IPS-20b (cell line): ENCODE data around the gene COL17A1.

Experiments
- H3K27ac ChIP-seq: one replicate; pipeline ENCODE4 v1.5.1; 2013; ENCODE audit warnings: low read length
- H3K27me3 ChIP-seq: 2 replicates; pipeline ENCODE4 v1.6.1; 2013; ENCODE audit warnings: mild to moderate bottlenecking, low read length, inconsistent platforms; ENCODE audit not compliant: insufficient read depth
- H3K36me3 ChIP-seq: 2 replicates; pipeline ENCODE4 v1.6.1; 2013; ENCODE audit warnings: low read depth, mild to moderate bottlenecking, inconsistent platforms, low read length, moderate library complexity; ENCODE audit not compliant: insufficient read depth
- H3K4me1 ChIP-seq: 2 replicates; pipeline ENCODE4 v1.6.1; 2013; ENCODE audit warnings: mild to moderate bottlenecking, control low read depth, inconsistent platforms, low read length, moderate library complexity; ENCODE audit not compliant: insufficient read depth
- H3K4me3 ChIP-seq: 2 replicates; pipeline ENCODE4 v1.5.1; 2013; ENCODE audit warnings: mild to moderate bottlenecking, low read length, inconsistent platforms
- H3K9ac ChIP-seq: 2 replicates; pipeline ENCODE4 v1.6.1; 2013; ENCODE audit warnings: low read depth, mild to moderate bottlenecking, inconsistent platforms, low read length, moderate library complexity
- H3K9me3 ChIP-seq: 2 replicates; pipeline ENCODE4 v1.6.1; 2013; ENCODE audit warnings: mild to moderate bottlenecking, low read depth, low read length, inconsistent platforms; ENCODE audit not compliant: insufficient read depth

Gene COL17A1

DNA sequence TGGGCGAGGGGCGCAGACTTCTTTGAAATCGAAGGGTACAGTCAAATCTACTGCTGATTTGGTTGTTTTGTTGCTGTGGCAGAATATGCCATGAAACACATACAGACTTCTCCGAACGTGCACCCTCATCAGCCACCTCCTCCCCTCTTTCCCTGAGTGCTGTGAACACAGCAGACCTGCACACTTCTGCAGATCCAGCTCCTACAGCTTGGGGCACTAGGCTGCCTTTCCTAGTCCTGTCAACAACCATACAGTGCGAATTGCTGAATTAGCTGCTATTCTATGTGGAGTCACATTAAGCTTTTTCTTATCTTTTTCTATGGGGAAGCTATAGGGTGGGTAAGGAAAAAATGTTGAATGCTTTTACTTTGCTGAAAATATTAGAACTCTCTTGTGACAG lies 57.5 kb downstream of the COL17A1 start:
- peaks cover 30% of the 10 kb centered on the region for H3K36me3 ChIP-seq
- H3K9me3 ChIP-seq = no peaks in the 10 kb centered on the region
- H3K27ac ChIP-seq = no peak overlapping the region
- peaks cover 5% of the 10 kb centered on the region; the same call in 1 of the 2 replicates for H3K4me1 ChIP-seq
- H3K9ac ChIP-seq = no peak overlapping the region
- H3K27me3 ChIP-seq = no peaks in the 10 kb centered on the region
- H3K4me3 ChIP-seq = no peak overlapping the region

DNA sequence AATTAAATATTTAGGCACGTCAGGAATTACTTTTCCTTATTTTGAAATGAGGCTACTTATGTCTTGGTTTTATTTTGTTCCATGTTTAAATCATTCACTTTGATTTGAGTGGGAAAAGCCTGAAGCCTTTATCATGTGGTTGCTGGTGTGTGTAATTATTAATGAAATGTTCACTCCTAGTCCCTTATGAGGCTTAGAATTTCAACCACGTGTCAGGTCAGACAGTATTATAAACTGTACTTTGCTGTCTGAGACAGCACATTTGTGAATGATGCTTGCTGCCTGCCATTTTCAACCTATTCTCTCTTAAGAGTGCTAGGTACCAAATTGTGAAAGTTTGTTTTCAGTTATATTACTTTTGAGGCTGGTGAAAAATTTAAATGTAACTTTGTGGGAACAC lies 58.9 kb downstream of the COL17A1 start:
- H3K9me3 ChIP-seq = no peaks in the 10 kb centered on the region
- no peak overlapping the region for H3K27ac ChIP-seq
- no peak overlapping the region for H3K9ac ChIP-seq
- H3K27me3 ChIP-seq = no peaks in the 10 kb centered on the region
- peaks cover 38% of the 10 kb centered on the region for H3K36me3 ChIP-seq
- no peak overlapping the region for H3K4me3 ChIP-seq
- H3K4me1 ChIP-seq = peaks cover under 1% of the 10 kb centered on the region; the same call in 1 of the 2 replicates

DNA sequence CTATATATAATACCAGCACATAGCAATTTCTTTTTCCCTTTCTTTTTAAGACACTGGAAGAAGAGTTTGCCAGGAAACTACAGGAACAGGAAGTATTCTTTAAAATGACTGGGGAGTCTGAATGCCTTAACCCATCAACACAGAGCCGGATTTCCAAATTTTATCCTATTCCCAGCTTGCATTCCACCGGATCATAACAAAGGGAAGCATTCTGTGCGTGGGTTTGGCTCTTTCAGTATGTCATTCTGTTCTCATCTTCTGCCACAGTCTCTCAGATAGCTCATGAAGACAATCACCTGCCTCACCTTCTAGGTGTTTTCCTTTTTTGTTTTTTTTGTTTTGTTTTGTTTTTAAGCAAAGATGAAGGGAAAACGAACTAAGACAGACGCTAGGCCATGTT lies 60.2 kb downstream of the COL17A1 start:
- no peaks in the 10 kb centered on the region for H3K9me3 ChIP-seq
- peaks cover 50% of the 10 kb centered on the region for H3K36me3 ChIP-seq
- H3K27me3 ChIP-seq = no peaks in the 10 kb centered on the region
- H3K27ac ChIP-seq = no peak overlapping the region
- H3K4me3 ChIP-seq = no peak overlapping the region
- H3K4me1 ChIP-seq = no peaks in the 10 kb centered on the region
- no peak overlapping the region for H3K9ac ChIP-seq

DNA sequence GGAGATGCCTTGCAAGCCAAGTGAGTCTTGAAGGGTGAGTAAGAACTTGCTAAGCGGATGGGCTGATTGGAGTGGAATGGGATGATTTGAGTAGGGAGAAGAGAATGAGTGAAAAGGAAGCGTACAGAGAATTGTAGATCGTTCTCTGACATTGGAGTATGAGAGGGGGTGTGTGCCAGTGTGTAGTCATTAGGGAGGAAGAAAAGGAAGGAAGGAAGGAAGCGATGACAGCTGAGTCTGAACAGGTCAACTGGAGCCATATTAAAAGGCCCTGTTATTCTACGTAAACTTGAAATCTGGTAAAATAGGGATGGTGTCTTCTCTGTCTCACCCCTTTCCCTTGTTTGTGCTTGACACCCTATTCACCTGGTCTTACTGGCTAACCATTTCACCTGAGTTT lies 63.7 kb downstream of the COL17A1 start:
- no peak overlapping the region for H3K4me3 ChIP-seq
- H3K4me1 ChIP-seq = no peaks in the 10 kb centered on the region
- no peaks in the 10 kb centered on the region for H3K9me3 ChIP-seq
- H3K36me3 ChIP-seq = peaks cover 69% of the 10 kb centered on the region
- no peak overlapping the region for H3K9ac ChIP-seq
- no peak overlapping the region for H3K27ac ChIP-seq
- no peaks in the 10 kb centered on the region for H3K27me3 ChIP-seq

DNA sequence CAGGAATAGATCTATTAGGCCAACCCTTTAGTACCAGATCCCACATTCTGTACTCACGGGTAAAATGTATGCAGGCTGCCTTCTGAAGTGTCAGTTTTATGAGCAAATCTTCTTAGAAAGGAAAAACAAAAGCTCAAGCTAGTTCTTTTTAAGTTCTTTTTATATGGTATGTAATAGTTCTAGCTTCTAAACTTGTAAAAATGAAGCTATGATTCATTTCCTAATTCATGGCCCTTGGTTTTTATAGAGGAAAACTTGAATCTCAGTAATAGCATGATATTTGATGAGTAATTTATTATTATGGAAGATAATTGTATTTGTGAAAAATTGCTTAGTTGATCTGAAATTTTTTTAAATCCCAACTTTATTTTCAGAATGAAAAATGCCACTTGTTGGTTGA lies 64.4 kb downstream of the COL17A1 start:
- Histone ChIP-seq H3K4me3 (no peak overlapping the region), H3K9ac (no peak overlapping the region), H3K27me3 (no peaks in the 10 kb centered on the region), H3K27ac (no peak overlapping the region), H3K36me3 (peaks cover 69% of the 10 kb centered on the region), H3K9me3 (no peaks in the 10 kb centered on the region), H3K4me1 (peaks cover 5% of the 10 kb centered on the region; the same call in 1 of the 2 replicates)

DNA sequence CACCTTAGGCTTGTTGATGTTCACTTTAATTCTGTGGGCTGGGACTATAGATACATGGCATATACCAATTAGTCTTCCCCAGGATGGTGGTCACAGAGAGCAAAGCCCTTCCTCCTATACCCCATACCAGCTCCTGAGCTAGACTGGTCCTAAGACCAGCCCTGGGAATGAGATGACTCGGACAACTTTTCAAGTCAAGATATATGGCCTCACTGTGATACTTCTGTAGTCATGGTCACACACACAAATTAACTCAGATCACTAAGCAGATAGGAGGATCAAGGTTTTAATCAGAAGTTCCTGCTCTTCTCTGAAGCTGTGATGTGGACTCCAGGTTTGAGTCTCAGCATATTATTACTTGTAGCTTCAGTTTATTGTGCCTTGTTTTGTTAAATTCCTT lies 65.7 kb downstream of the COL17A1 start:
- Histone ChIP-seq H3K4me1 (peaks cover 5% of the 10 kb centered on the region; the same call in 1 of the 2 replicates), H3K36me3 (peaks cover 58% of the 10 kb centered on the region), H3K4me3 (no peak overlapping the region), H3K27ac (no peak overlapping the region), H3K27me3 (no peaks in the 10 kb centered on the region), H3K9me3 (no peaks in the 10 kb centered on the region), H3K9ac (no peak overlapping the region)

DNA sequence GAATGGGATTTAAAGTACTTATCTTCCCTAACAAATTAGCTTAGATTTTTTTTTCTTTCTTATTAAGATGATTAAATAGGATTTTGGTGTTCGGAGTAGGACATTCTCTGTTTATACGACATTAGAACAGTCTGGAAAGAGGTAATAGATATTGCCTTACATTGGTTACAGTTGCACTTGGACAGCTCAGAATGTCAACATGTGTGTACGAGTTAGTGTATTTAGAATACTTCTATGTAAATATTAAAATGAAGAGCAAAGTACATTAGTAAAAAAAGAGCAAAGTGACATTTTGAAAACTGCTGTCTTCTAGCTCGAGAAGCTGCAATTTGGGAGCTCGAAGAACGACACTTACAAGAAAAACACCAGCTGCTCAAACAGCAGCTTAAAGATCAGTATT lies 67.2 kb downstream of the COL17A1 start:
- Histone ChIP-seq H3K9ac (no peak overlapping the region), H3K4me3 (no peak overlapping the region), H3K27ac (no peak overlapping the region), H3K9me3 (no peaks in the 10 kb centered on the region), H3K4me1 (peaks cover 5% of the 10 kb centered on the region; the same call in 1 of the 2 replicates), H3K27me3 (no peaks in the 10 kb centered on the region), H3K36me3 (peaks cover 43% of the 10 kb centered on the region)

DNA sequence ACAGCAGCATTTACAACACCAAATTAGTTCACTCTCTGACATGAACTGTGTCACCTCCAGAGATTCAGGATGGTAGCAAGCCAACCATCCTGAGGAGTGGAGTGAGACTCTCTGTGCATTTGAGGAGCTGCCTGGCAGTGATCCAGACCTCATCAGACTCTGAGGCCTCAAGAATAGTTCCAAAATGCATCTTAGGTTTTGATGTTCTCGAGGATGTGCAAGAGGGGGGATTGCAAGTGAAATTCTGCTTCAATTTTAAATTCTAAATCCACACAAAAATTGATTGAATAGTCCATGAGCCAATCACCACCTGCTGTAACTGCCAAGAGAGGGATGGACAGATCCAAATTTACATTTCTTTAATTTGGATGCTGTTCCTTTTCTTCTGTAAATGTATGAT lies 69.0 kb downstream of the COL17A1 start:
- H3K4me1 ChIP-seq = peaks cover 5% of the 10 kb centered on the region; the same call in 1 of the 2 replicates
- H3K36me3 ChIP-seq = peaks cover 30% of the 10 kb centered on the region
- H3K9ac ChIP-seq = no peak overlapping the region
- no peaks in the 10 kb centered on the region for H3K9me3 ChIP-seq
- no peak overlapping the region for H3K27ac ChIP-seq
- no peaks in the 10 kb centered on the region for H3K27me3 ChIP-seq
- H3K4me3 ChIP-seq = no peak overlapping the region

DNA sequence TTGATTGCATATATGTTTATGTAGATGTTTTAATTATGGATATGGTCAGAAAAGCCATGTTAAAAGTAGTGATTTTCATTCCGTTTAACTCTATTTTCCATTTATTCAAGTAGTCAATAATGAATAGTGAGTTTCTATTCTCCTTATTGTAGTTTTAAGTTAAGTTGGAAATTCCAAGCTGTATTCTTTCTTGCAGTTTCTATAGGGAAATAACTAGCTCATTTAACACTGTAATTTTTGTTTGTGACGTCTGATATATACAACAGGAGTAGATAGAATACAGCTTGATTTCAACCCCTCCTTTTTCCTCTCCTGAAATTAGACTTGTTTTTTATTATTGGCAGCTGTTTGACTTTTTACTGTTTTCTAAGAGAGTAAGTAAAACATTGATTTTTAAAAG lies 71.5 kb downstream of the COL17A1 start:
- H3K9ac ChIP-seq = no peak overlapping the region
- H3K9me3 ChIP-seq = no peaks in the 10 kb centered on the region
- H3K4me3 ChIP-seq = no peak overlapping the region
- H3K27me3 ChIP-seq = no peaks in the 10 kb centered on the region
- H3K36me3 ChIP-seq = peaks cover 6% of the 10 kb centered on the region
- no peak overlapping the region for H3K27ac ChIP-seq
- peaks cover 8% of the 10 kb centered on the region; the same call in 1 of the 2 replicates for H3K4me1 ChIP-seq

DNA sequence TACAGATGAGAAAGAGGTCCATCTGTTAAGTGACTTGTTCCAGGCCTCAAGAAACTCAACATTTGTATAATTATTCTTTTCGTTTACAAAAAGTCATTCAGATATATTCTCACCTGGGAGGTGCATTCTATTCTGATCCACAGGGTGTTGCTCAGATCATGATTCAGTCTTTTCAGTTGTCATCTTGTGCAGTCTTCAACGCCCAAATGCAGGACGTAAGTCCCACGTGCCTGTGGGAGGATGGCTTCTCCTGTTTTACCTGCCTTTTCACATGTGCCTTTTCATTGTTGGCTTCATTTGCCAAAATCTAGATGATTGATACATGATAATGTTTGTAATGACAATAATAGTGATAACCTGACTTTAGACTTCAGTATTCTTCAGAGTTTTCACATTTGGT lies 72.2 kb downstream of the COL17A1 start:
- Histone ChIP-seq H3K36me3 (no peaks in the 10 kb centered on the region), H3K27me3 (no peaks in the 10 kb centered on the region)

DNA sequence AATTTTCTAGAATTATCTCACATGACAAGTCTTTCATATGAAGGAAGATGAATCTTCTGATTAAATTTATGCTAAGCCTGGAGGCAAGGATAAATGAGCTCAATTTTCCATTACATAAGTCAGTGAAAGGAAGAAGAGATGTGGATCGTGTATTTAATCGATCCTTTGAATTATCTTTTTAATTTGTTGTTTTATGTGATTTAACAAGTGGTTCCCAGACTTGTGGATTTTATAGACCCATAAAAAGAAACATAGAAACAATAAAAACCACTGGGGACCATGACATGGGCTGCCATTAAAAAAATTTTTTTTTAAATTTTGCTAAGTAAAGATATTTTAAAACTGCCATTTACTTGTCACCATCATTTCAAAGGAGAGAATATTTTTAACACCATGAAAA lies 73.8 kb downstream of the COL17A1 start:
- Histone ChIP-seq H3K4me1 (peaks cover 7% of the 10 kb centered on the region; the same call in 1 of the 2 replicates), H3K27ac (no peak overlapping the region), H3K36me3 (no peaks in the 10 kb centered on the region), H3K9me3 (no peaks in the 10 kb centered on the region), H3K9ac (no peak overlapping the region), H3K4me3 (no peak overlapping the region), H3K27me3 (no peaks in the 10 kb centered on the region)

More for the DNA sequence above, 72.2 kb downstream of the COL17A1 start:
- Histone ChIP-seq H3K4me1 (peaks cover 8% of the 10 kb centered on the region; the same call in 1 of the 2 replicates), H3K4me3 (no peak overlapping the region), H3K27ac (no peak overlapping the region), H3K9ac (no peak overlapping the region), H3K9me3 (no peaks in the 10 kb centered on the region)

DNA sequence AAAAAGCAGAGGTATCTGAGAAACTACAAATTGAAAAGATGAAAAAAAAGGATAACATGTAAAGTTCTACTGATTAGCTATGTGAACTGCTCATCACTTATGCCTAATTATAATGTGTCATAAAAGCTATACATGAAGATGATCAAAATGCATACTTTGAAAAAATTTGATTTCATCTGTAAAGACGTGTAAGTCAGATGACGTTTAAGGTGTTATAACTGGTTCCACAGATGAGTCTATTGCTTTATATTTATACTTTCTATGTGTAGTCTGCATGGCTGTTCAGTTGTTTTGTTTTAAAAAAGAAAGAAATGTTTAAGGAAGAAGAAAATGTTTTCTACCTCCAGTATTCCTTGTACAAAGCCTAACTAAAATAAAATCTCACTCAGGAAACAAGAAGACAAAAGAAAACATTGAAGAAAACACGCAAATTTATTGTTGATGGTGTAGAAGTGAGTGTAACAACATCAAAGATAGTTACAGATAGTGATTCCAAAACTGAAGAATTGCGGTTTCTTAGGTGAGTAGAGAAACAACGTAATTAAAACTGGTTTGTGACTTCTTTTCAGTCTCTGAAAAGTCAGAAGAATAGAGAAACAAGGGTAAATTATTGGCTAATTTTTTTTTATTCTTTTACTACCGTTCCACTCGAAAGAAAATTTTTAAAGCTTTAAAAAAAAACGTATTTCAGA lies 80.4 kb downstream of the COL17A1 start:
- peaks cover 28% of the 10 kb centered on the region for H3K36me3 ChIP-seq
- no peaks in the 10 kb centered on the region for H3K27me3 ChIP-seq
- H3K27ac ChIP-seq = no peak overlapping the region
- no peaks in the 10 kb centered on the region for H3K9me3 ChIP-seq
- no peak overlapping the region for H3K4me3 ChIP-seq
- peaks cover under 1% of the 10 kb centered on the region; the same call in 1 of the 2 replicates for H3K4me1 ChIP-seq
- H3K9ac ChIP-seq = no peak overlapping the region
